GM21529 (cell line): ENCODE measurements around the gene CDH11.

ENCODE experiments used
- ATAC-seq: cut with Tn5 transposase; IDR thresholded peaks from one replicate; pipeline ENCODE4 v1.9.1; 2021; ENCODE audit not compliant: unreplicated experiment

The CDH11 gene

DNA sequence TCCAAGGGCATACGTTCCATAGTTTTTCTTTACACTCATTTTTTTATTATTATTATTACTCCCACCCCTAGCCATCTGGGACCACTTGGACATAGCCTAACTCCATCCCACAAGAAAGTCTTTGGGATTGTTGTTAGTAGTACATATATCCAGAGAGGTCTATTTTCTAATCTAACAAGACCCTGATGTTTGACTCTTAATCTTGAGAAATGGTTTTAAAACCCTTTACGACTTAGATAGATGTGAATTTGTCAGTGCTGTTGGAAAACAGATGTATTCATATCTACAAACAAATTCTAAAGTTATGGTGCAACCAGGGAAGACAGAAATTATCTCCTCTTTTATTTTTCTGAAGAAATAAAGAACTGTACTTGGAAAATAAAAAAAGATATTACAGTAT is 197.8 kb downstream of the CDH11 start:
- ATAC-seq, result no peak

DNA sequence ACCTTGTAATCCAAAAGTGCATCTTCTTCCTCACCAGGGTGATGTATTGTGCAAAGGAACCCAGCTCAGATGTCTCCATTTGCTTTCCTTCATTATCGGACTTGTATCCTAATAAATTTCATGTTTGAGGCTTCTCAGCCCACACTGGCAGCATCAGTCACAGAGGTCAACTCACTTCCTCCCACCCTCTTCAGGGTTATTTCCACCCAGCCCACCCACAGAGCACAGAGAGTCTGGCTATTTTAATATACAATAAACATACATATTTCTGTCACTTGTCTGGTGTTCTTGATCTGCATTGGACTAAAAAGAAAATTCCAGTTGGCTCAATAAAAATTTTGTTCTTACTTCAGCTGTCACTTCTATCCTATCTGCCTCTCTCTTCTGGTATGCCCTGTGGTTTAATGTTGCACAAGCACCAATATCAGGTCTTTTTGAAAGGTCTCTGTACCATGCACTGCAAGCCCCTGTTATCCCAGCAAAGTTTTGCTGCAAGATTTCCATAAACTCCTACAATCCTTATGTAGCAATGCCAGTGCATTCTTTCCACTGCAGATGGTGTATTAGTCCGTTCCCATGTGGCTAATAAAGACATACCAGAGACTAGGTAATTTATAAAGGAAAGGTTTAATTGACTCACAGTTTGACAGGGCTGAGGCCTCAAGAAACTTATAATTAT is 201.8 kb downstream of the CDH11 start:
- ATAC-seq, result no peak

DNA sequence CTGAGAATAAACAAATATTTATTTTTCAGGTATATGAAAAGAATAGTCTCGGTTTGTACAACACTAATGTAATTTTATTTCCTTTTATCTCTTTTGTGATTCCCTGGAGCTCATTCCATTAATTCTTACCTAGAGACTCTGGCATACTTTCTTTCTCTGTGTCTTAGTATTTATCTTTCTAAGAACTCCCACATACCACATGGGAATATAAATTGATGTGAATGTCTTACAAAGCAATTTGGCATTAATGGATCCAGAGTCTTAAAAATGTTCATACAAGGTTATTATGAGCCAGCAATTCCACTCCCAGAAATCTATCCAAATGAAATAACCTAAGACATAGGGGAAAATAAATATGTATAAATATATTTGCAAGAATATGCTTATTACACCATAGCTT is 202.7 kb downstream of the CDH11 start:
- no peak for ATAC-seq

DNA sequence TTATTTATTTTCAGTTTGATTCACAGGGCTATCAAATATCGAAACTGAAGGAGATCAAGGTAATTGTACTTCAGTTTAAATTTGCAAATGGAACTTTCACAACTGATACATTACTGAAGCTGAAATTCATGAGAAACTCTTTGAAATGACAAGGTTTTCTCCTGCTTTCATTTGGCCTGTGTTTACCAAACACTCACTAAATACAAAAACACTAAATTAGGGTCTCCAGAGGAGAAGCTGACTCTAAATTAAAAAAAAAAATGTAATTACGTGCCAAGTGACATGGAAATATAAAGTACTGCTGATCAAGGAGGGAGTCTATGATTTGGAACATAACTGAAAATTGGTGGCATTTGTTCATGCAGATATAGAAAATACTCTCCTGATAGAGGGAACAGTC is 205.8 kb downstream of the CDH11 start:
- ATAC-seq, result no peak

DNA sequence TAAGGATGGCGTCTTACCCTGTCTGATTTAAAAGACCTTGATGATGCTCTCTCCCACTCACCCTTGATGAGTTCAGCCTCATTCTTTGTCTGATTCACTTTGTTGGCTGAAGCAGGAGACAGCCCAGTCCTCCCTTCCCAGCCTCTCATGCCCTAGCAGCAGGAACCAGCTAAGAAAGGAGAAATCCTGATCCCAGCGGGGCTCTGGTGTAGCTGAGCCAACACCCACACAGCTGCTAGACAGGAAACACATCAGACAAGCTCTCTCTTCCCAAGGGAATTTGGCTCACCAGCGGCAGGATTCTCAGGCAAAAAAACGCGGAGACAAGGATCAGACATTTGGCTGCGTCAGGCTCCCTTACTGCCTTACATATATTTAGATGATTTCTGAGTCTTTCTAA is 211.5 kb downstream of the CDH11 start:
- ATAC-seq, result no peak

DNA sequence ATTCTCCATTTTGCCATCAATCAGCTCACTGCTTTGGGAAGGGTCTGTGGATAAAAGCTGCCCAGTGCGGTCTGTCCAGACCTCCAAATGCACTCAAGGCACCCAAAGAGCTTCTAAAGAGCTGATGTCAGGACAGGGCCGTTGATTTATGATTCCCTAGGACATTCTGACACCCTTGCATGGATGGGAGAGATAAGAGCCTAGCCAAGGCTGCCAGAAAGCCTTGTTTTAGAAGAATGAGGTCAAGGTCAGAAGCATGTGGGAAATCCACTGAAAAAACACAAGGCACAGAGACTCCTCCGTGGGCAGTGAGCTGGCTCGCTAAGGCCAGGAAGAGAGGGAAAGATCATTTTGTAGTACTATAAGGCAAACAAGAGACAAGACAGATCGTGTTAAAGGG is 214.0 kb downstream of the CDH11 start:
- no peak for ATAC-seq

DNA sequence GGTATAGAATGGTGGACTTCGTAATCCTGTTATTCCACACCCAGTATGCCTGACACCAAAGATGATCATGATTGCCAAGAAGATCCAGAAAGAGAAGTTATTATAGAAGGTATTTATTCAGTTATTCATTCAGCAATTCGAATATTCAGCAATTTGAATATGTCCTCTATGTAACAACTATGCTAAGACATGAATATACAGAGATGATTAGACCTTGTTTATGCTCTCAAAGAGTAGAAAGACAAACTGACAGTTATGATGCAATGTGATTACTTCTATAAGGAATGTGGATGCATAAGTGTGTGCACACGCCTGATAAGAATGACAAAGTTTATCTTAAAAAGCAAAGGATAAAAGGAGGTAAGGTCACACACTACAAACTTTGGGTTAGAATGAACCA is 218.1 kb downstream of the CDH11 start:
- no peak for ATAC-seq

DNA sequence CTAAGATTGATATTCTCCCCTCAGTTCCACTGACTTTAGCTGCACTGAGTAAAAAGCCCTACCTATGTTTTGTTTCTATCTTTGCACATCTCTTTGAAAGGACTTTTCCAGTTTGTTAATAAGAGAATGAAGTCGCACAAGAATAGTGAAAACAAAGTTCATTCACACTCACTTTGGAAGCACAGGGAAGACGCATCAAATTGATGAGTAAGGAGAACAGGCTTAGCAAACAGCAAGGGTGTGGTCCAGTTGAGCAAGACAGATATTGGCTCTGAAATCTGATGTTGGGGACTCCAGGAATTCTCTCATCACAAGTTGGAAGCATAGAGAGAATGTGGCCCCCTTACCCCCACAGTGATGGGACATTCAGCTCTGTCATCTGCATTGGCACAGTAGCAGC is 221.3 kb downstream of the CDH11 start:
- ATAC-seq, result no peak

DNA sequence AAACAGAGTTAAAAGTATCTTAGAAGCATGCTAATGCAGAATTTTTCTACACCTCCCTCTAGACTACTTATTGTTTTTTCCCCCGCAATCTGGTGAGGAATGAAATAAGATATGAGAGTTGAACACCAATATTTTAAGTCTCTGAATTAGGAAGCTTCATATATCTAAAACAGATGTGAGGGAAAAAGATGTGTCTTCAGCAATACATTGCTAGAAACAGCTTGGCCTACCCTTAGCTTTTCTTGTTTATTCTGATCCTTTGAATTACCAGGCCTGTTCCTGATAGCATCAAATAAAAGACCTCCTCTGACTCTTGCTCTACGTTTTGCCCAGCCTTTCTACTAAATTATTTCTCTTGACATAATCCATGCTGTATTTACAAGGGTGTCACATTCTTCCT is 221.8 kb downstream of the CDH11 start:
- ATAC-seq, result no peak

DNA sequence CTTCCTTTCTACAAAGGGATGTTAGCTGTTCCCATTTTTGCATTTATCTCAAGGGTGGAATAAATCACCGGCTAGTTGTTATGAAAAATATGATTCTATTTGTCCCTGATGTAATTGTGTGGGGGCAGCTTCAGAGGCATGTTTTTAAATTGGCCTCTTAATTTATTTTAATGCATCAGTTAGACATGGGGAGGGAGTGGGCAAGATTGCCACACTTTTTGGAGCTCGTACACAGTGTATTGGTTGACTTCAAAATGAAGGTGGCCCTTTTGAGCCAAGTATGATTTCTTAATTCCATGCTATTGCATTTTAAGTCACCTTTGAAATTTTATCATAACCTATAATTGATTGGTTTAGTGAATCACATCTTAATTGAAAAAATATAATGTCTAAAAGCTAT is 223.7 kb downstream of the CDH11 start:
- ATAC-seq, result no peak
